ENCODE measurements around the gene DNAJC5G.

DNA sequence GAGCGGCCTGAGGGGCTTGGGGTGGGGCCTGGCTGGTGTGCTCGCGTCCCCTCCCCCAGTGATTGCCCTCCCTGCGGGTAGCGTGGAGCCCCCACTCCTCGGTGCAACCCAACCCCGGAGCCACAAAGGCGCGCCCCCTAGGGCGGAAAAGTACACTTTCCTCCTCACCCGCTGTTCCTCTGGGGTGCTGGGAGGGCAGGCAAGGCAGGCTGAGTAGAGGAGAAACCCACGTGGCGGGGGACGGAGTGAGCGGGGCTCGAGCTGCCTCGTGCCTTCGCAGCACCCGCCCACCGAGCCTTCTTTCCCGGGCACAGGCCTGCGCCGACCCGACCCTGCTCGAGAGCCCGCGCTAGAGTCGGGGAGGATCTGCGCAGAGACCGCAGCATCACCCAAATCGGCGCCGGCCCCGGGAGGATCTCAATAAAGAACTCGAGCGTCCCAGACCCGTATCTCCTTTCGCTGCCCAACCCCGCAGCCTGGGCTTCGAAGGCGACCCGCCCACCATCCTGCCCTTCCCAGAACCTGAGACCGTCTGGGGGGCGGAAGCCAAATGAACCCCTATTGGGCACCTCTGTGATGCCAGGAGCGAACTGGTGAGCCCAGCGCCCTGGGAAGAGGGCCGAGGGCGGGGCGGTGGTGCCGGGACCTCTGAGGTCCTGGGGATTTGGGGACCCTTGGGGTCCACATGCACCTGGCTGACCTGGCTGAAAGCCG, 31.5 kb downstream of the DNAJC5G start:
- TF ChIP-seq CTCF (IDR thresholded peaks at IDR 0.05), result no peak
- TF ChIP-seq POLR2A (IDR thresholded peaks at IDR 0.05), result no peak
